HFFc6 (cell line): ENCODE data around the gene MYO18A. TPM values are rescaled to one million over a fixed set of nuclear protein-coding genes. Genes with fewer than 3 reads are reported as not detected.

Experiments used
- DNase-seq: peaks from one replicate; pipeline ENCODE4 v3.0.0-alpha.2; 2018
- H3K27ac Mint-ChIP-seq: 2 replicates; pipeline ENCODE4 v1.8.0; 2020; ENCODE audit warnings: mild to moderate bottlenecking, mixed read lengths
- H3K27me3 Mint-ChIP-seq: 2 replicates; pipeline ENCODE4 v1.8.0; 2021; ENCODE audit warnings: mild to moderate bottlenecking, moderate library complexity, mixed read lengths; ENCODE audit not compliant: insufficient read depth
- H3K36me3 Mint-ChIP-seq: 2 replicates; pipeline ENCODE4 v1.8.0; 2021; ENCODE audit warnings: low read depth, mixed read lengths
- H3K4me1 Mint-ChIP-seq: 2 replicates; pipeline ENCODE4 v1.8.0; 2020; ENCODE audit warnings: low read depth, mixed read lengths
- H3K4me3 Mint-ChIP-seq: 2 replicates; pipeline ENCODE4 v1.8.0; 2020; ENCODE audit warnings: mild to moderate bottlenecking, moderate library complexity, mixed read lengths
- H3K9me3 Mint-ChIP-seq: 2 replicates; pipeline ENCODE4 v1.8.0; 2020; ENCODE audit warnings: mild to moderate bottlenecking, mixed read lengths
- CTCF ChIP-seq: fragments of 200-600 bp; sonication (generic); IDR thresholded peaks from 2 replicates; pipeline ENCODE4 v1.5.0; 2021; ENCODE audit warnings: antibody characterized with exemption, mild to moderate bottlenecking
- total RNA-seq, 6 experiments: library from RNA; stranded (reverse); fragmentation: NEBNext Ultra II Directional; extraction: Animal tissue kit (Norgen Biotek cat#: 25700); gene quantifications; 2 replicates in 1 of 6; 3 replicates in 5 of 6; pipeline ENCODE4 v1.2.3, GENCODE V29; 2021

Gene MYO18A
- total RNA-seq, 6 experiments from 2014 or later = 39.2 to 57.7 (median 42.9) TPM

- peaks cover 12% of the 10 kb centered on the region for H3K36me3 Mint-ChIP-seq
- no peaks in the 10 kb centered on the region for H3K9me3 Mint-ChIP-seq
- peaks cover 10% of the 10 kb centered on the region for H3K4me1 Mint-ChIP-seq
- no peak overlapping the region for H3K27ac Mint-ChIP-seq
- no peaks in the 10 kb centered on the region; the same call in 1 of the 2 replicates for H3K27me3 Mint-ChIP-seq
- no peak for DNase-seq
- H3K4me3 Mint-ChIP-seq = no peak overlapping the region
- TF ChIP-seq CTCF = no peak
These were observed 77.4 kb downstream of the MYO18A start for GRCh38 chr17:29102741-29103181.

DNA sequence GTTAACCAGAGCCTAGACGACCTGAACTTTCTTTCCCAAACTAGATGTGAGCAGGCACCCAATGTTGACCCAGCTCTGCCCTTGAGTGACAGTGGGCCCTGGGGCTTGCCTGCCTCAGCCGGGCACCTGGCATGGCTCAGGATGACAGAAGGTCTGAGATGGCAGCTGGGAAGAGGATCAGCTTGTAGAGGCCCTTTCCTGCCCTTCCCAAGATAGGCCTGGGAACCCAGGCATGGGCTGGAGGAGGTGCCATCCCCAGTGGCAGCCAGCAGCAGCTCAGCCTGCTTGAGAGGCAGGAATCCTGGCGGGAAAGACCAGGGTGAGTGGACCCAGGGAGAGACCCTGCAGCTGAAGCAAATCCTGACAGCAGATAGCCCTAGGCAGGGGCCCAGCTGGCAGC lies 78.2 kb downstream of the MYO18A start:
- no peak for DNase-seq
- H3K27ac Mint-ChIP-seq = no peak overlapping the region
- H3K9me3 Mint-ChIP-seq = no peaks in the 10 kb centered on the region
- H3K36me3 Mint-ChIP-seq = peaks cover 12% of the 10 kb centered on the region
- peaks cover 10% of the 10 kb centered on the region for H3K4me1 Mint-ChIP-seq
- no peaks in the 10 kb centered on the region; the same call in 1 of the 2 replicates for H3K27me3 Mint-ChIP-seq
- no peak overlapping the region for H3K4me3 Mint-ChIP-seq
- no peak for TF ChIP-seq CTCF

DNA sequence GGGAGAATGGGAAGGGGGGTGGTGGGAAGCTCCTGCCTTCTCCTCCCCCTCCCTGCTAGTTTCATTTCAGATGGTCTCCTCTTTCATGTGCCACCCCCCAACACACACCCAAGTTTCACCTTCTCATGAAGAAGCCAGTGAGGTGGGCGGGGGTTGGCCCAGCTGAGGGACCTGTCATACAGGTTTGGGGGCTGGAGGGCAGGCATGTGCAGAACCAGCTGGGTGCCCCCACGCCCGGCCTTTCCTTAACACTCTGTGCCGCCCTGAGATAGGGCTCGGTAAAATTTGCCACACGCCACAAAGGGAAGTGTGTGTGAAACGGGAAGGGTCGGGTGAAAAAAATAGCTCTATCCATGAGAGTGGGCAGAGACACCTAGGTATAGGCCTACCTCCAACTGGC lies 79.9 kb downstream of the MYO18A start:
- Mint-ChIP-seq H3K4me1 (peaks cover 10% of the 10 kb centered on the region), H3K27me3 (no peaks in the 10 kb centered on the region; the same call in 1 of the 2 replicates), H3K27ac (no peak overlapping the region), H3K36me3 (peaks cover 17% of the 10 kb centered on the region), H3K4me3 (no peak overlapping the region), H3K9me3 (no peaks in the 10 kb centered on the region)
- DNase-seq = no peak
- TF ChIP-seq CTCF = no peak

DNA sequence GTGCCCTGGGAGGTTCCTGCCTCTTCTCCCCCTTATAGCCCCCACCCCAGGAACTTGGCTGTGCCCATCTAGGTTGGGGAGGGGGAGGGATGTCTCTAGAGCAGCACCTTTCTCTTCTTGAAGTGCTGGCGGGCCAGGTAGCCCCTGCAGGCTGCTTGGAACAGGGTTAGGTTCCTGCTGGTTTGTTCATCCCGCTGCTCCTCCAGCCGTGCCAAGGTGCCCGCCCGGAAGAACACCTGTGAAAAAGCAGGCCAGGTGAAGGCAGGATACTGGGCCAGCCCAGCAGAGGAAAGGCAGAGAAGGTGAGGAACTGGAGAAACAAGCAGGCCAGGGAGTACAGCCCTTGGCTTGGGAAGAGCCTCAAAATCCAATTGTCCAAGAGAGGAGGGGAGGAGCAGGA lies 80.7 kb downstream of the MYO18A start:
- no peak for DNase-seq
- H3K27ac Mint-ChIP-seq = no peak overlapping the region
- peaks cover 15% of the 10 kb centered on the region for H3K36me3 Mint-ChIP-seq
- no peaks in the 10 kb centered on the region; the same call in 1 of the 2 replicates for H3K27me3 Mint-ChIP-seq
- H3K4me1 Mint-ChIP-seq = peaks cover 10% of the 10 kb centered on the region
- no peaks in the 10 kb centered on the region for H3K9me3 Mint-ChIP-seq
- no peak for TF ChIP-seq CTCF
- no peak overlapping the region for H3K4me3 Mint-ChIP-seq

DNA sequence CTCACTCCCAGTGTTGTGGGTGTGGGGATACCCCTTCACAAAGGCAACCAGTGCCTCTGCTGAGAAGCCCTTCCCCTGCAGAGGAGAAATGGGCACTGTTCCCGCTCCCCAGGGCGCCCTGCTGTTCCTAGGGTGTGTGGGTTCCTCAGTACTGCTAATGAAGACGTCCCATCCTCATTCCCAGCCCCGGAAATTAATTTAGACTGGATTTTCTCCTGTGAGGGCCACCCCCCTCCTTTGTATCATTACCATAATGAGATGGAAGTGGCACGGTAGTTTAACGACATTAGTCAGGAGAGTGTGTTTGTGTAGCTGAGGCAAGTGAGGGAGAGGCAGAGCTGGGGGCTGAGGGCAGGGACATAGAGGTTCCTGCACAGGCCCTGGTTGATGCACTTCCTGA lies 84.1 kb downstream of the MYO18A start:
- Mint-ChIP-seq H3K27ac (no peak overlapping the region), H3K4me1 (no peaks in the 10 kb centered on the region), H3K27me3 (peaks cover 2% of the 10 kb centered on the region; the same call in 1 of the 2 replicates), H3K4me3 (no peak overlapping the region), H3K36me3 (peaks cover 8% of the 10 kb centered on the region; the same call in 1 of the 2 replicates), H3K9me3 (no peaks in the 10 kb centered on the region)
- no peak for DNase-seq
- TF ChIP-seq CTCF = no peak

- no peaks in the 10 kb centered on the region for H3K4me1 Mint-ChIP-seq
- no peak overlapping the region for H3K4me3 Mint-ChIP-seq
- no peak for DNase-seq
- H3K27ac Mint-ChIP-seq = no peak overlapping the region
- no peaks in the 10 kb centered on the region for H3K9me3 Mint-ChIP-seq
- peaks cover 8% of the 10 kb centered on the region; the same call in 1 of the 2 replicates for H3K36me3 Mint-ChIP-seq
- no peak for TF ChIP-seq CTCF
- peaks cover 2% of the 10 kb centered on the region; the same call in 1 of the 2 replicates for H3K27me3 Mint-ChIP-seq
These were observed 84.8 kb downstream of the MYO18A start for GRCh38 chr17:29095439-29095838.
